ENCODE results near the gene TMEM156. TPM values are rescaled to one million over a fixed set of nuclear protein-coding genes. Genes with fewer than 3 reads are reported as not detected.
"Not testable (repeated sequence)": the region's sequence is repeated elsewhere in the genome, so short reads cannot be mapped to it uniquely, and the experiment has no call there.

The TMEM156 gene
- total and polyA plus RNA-seq, 2 experiments from 2014 or later = not detected

- no peak for TF ChIP-seq ETS1 (IDR thresholded peaks at IDR 0.05)
These were observed 27.5 kb downstream of the TMEM156 start (continued) for GRCh38 chr4:39004758-39005157.

- not testable (repeated sequence) for H3K36me3 Mint-ChIP-seq (ENCODE audit: low read depth); H3F3A ChIP-seq (replicated peaks; ENCODE audit: low read depth); ATAC-seq; H3K36me3 ChIP-seq (ENCODE audit: insufficient read depth); H3K4me1 Mint-ChIP-seq; H3K79me2 ChIP-seq (replicated peaks; ENCODE audit: insufficient read depth); H3K27ac Mint-ChIP-seq; H3K27ac ChIP-seq (ENCODE audit: low read depth); H3K4me3 ChIP-seq; H3K4me2 ChIP-seq; H3K4me1 ChIP-seq (ENCODE audit: insufficient read depth); H3K27me3 ChIP-seq (ENCODE audit: insufficient read depth); H3K27me3 Mint-ChIP-seq (ENCODE audit: insufficient read depth, low read depth, poor library complexity); H3K9me2 ChIP-seq (ENCODE audit: insufficient read depth); DNase-seq (ENCODE audit: low spot score); H3K4me3 Mint-ChIP-seq; H2AFZ ChIP-seq; H4K20me1 ChIP-seq (replicated peaks; ENCODE audit: insufficient read depth)
- peaks cover 18% of the 10 kb centered on the region for H3K9me3 Mint-ChIP-seq
These were observed 30.2 kb downstream of the TMEM156 start for GRCh38 chr4:39002058-39002457.

GRCh38 chr4:38995660-38996005, 36.6 kb downstream of the TMEM156 start:
- Histone ChIP-seq H3K27ac (ENCODE audit: low read depth) (no peak overlapping the region), H3K4me1 (ENCODE audit: insufficient read depth) (no peaks in the 10 kb centered on the region), H3K4me2 (no peak overlapping the region), H3K27me3 (ENCODE audit: insufficient read depth) (no peaks in the 10 kb centered on the region), H3K9me2 (ENCODE audit: insufficient read depth) (no peaks in the 10 kb centered on the region; the same call in 1 of the 2 replicates), H3K4me3 (no peak overlapping the region), H4K20me1 (replicated peaks; ENCODE audit: insufficient read depth) (no peaks in the 10 kb centered on the region), H3K36me3 (ENCODE audit: insufficient read depth) (0 out of 2 replicates have a peak, but pooled peaks cover 4% of the 10 kb centered on the region), H3F3A (replicated peaks; ENCODE audit: low read depth) (no peaks in the 10 kb centered on the region), H3K79me2 (replicated peaks; ENCODE audit: insufficient read depth) (no peaks in the 10 kb centered on the region), H2AFZ (peak overlapping the region; percentile 90; the same call in 1 of the 2 replicates)
- Mint-ChIP-seq H3K9me3 (peaks cover 15% of the 10 kb centered on the region), H3K36me3 (ENCODE audit: low read depth) (peaks cover 6% of the 10 kb centered on the region; the same call in 1 of the 3 replicates), H3K27ac (no peak overlapping the region; the same call in 1 of the 2 replicates), H3K27me3 (ENCODE audit: insufficient read depth, low read depth, poor library complexity) (no peaks in the 10 kb centered on the region), H3K4me1 (no peaks in the 10 kb centered on the region), H3K4me3 (no peak overlapping the region)
- ATAC-seq = no peak
- no peak for DNase-seq (ENCODE audit: low spot score)
- TF ChIP-seq EZH2phosphoT487 (IDR thresholded peaks at IDR 0.05; ENCODE audit: unreplicated experiment) (no peak), CREB1 (CRISPR knock-in tag; IDR thresholded peaks at IDR 0.05; ENCODE audit: low read depth) (no peak), CTCF (conservative IDR thresholded peaks at IDR 0.05; ENCODE audit: low read depth in 2 of 2) (no peak), NANOG (IDR thresholded peaks at IDR 0.05; ENCODE audit: borderline replicate concordance) (no peak), ETS1 (IDR thresholded peaks at IDR 0.05) (no peak), ZNF114 (CRISPR knock-in tag; IDR thresholded peaks at IDR 0.05) (no peak), ZNF462 (CRISPR knock-in tag; IDR thresholded peaks at IDR 0.05) (no peak)
